Ishikawa (cell line): ENCODE measurements around the gene BRWD1.

ENCODE experiments used
- CEBPB ChIP-seq: IDR thresholded peaks from 2 replicates; pipeline ENCODE4 v1.6.1; 2012
- CREB1 ChIP-seq: IDR thresholded peaks from 2 replicates; pipeline ENCODE4 v1.6.1; 2012; ENCODE audit warnings: low read depth
- EGR1 ChIP-seq: IDR thresholded peaks from 2 replicates; pipeline ENCODE4 v1.6.1; 2012
- EP300 ChIP-seq: IDR thresholded peaks from 2 replicates; pipeline ENCODE4 v1.6.1; 2012; ENCODE audit warnings: borderline replicate concordance
- FOXM1 ChIP-seq: IDR thresholded peaks from 2 replicates; pipeline ENCODE4 v1.6.1; 2012; ENCODE audit warnings: low read depth, borderline replicate concordance
- NFIC ChIP-seq: IDR thresholded peaks from 2 replicates; pipeline ENCODE4 v1.6.1; 2012
- RAD21 ChIP-seq: IDR thresholded peaks from 2 replicates; pipeline ENCODE4 v1.6.1; 2012; ENCODE audit warnings: low read depth
- TAF1 ChIP-seq: IDR thresholded peaks from 2 replicates; pipeline ENCODE4 v1.6.1; 2012; ENCODE audit warnings: low read depth, mild to moderate bottlenecking
- TCF12 ChIP-seq: IDR thresholded peaks from 2 replicates; pipeline ENCODE4 v1.6.1; 2012; ENCODE audit warnings: low read depth
- TEAD4 ChIP-seq: IDR thresholded peaks from 2 replicates; pipeline ENCODE4 v1.6.1; 2012
- YY1 ChIP-seq: IDR thresholded peaks from 2 replicates; pipeline ENCODE4 v1.6.1; 2012; ENCODE audit warnings: low read depth
- ZBTB7A ChIP-seq: IDR thresholded peaks from 2 replicates; pipeline ENCODE4 v1.6.1; 2012; ENCODE audit warnings: low read depth
- TF ChIP-seq, protein P1 (sequence below): IDR thresholded peaks from 2 replicates; pipeline ENCODE4 v1.6.1; 2012
- TF ChIP-seq, protein P2 (sequence below): IDR thresholded peaks from 2 replicates; pipeline ENCODE4 v1.6.1; 2012
- TF ChIP-seq, protein P3 (sequence below): IDR thresholded peaks from 2 replicates; pipeline ENCODE4 v1.6.1; 2012; ENCODE audit warnings: low read depth, mild to moderate bottlenecking

Gene BRWD1

DNA sequence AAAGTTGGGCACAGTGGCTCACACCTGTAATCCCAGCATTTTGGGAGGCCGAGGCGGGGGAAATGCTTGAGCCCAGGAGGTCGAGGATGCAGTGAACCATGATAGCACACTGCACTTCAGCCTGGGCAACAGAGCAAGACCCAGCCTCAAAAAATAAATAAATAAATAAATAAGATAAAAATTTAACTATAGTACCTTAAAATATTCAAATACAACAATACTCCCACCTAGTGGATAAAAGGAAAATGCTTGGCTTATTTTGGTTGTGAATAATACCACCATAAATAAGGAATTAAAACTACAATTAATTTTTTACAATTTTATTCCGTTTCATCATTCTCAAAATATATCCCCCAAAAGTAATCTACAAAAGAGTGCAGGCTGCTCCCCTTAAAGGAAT, 138.3 kb downstream of the BRWD1 start:
- TF ChIP-seq, protein P1, sequence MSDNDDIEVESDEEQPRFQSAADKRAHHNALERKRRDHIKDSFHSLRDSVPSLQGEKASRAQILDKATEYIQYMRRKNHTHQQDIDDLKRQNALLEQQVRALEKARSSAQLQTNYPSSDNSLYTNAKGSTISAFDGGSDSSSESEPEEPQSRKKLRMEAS = no peak
- TF ChIP-seq FOXM1 (no peak), TCF12 (no peak), EGR1 (no peak)

DNA sequence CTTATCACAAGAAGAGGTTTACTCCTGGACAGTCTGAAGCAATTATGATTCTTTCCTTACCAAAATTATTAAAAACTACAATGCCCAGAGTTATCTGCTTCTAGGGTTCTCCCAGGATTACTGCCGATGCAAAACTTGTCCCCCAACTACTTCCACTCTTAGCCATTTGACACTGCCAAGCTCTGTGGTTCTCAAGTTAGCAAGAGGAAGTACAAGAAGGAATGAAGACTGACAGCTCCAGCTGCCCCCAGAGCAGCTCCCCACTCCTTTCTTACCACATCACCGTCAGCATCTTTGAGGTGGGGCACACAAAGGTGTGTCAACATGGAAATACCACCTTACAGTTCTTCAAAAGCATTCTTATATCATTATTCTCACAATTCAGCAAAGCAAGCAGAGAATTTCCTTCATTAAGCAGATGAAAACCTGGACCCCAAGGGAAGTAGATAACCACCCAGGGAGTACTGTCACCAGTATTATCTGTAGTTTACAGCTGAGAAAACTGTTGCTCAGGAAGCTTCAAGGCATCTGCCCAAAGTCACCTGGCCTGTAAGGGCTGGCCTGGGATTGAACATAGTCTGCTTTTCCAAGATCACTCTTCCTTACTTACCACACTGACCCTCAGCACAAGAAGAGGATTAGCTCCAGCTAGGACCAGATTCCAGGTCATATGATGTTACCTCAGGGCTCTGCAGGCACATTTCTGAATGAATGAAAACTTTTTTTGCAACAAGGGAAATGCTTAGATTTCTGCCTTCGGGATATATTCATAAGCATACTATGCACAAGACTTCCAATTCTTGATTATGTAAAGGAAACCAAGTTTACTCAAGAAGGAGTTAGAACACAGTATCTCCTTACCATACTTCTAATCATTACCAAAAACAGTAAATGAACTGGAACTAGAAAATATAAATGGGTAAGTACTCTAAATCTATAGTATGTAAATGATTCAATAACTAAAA, 139.4 kb downstream of the BRWD1 start:
- TF ChIP-seq, protein P1 = no peak
- TF ChIP-seq TAF1 = no peak
- no peak for TF ChIP-seq RAD21
- no peak for TF ChIP-seq CEBPB

GRCh38 chr21:39169906-39170305, 143.5 kb downstream of the BRWD1 start:
- TF ChIP-seq ZBTB7A = no peak

DNA sequence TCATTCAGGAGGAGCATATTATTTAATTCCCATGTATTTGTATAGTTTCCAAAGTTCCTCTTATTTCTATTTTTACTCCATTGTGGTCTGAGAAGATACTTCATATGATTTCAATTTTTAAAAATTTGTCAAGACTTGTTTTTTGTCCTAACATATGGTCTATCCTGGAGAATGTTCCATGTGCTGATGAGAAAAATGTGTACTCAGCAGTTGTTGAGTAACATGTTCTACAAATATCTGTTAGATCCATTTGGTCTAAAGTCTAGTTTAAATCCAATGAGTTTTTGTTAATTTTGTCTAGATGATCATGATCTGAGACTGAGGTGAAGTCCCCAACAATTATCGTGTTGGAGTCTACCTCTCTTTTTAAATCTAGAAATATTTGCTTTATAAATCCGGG, 144.6 kb downstream of the BRWD1 start:
- TF ChIP-seq NFIC = no peak
- TF ChIP-seq TEAD4 = no peak
- no peak for TF ChIP-seq ZBTB7A
- TF ChIP-seq TAF1 = no peak
- no peak for TF ChIP-seq EGR1
- TF ChIP-seq YY1 = no peak
- TF ChIP-seq, protein P2, sequence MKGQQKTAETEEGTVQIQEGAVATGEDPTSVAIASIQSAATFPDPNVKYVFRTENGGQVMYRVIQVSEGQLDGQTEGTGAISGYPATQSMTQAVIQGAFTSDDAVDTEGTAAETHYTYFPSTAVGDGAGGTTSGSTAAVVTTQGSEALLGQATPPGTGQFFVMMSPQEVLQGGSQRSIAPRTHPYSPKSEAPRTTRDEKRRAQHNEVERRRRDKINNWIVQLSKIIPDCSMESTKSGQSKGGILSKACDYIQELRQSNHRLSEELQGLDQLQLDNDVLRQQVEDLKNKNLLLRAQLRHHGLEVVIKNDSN = no peak
- TF ChIP-seq RAD21 = no peak
- TF ChIP-seq, protein P1 = no peak
- no peak for TF ChIP-seq CREB1
- no peak for TF ChIP-seq EP300
- TF ChIP-seq, protein P3, sequence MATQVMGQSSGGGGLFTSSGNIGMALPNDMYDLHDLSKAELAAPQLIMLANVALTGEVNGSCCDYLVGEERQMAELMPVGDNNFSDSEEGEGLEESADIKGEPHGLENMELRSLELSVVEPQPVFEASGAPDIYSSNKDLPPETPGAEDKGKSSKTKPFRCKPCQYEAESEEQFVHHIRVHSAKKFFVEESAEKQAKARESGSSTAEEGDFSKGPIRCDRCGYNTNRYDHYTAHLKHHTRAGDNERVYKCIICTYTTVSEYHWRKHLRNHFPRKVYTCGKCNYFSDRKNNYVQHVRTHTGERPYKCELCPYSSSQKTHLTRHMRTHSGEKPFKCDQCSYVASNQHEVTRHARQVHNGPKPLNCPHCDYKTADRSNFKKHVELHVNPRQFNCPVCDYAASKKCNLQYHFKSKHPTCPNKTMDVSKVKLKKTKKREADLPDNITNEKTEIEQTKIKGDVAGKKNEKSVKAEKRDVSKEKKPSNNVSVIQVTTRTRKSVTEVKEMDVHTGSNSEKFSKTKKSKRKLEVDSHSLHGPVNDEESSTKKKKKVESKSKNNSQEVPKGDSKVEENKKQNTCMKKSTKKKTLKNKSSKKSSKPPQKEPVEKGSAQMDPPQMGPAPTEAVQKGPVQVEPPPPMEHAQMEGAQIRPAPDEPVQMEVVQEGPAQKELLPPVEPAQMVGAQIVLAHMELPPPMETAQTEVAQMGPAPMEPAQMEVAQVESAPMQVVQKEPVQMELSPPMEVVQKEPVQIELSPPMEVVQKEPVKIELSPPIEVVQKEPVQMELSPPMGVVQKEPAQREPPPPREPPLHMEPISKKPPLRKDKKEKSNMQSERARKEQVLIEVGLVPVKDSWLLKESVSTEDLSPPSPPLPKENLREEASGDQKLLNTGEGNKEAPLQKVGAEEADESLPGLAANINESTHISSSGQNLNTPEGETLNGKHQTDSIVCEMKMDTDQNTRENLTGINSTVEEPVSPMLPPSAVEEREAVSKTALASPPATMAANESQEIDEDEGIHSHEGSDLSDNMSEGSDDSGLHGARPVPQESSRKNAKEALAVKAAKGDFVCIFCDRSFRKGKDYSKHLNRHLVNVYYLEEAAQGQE = no peak
- no peak for TF ChIP-seq FOXM1
- TF ChIP-seq CEBPB = no peak
- no peak for TF ChIP-seq TCF12

- no peak for TF ChIP-seq TCF12
- TF ChIP-seq NFIC = no peak
- no peak for TF ChIP-seq TAF1
- TF ChIP-seq EGR1 = no peak
- TF ChIP-seq, protein P3 = no peak
- TF ChIP-seq FOXM1 = no peak
- no peak for TF ChIP-seq ZBTB7A
- no peak for TF ChIP-seq CREB1
- no peak for TF ChIP-seq RAD21
- TF ChIP-seq, protein P2 = no peak
- TF ChIP-seq YY1 = no peak
- no peak for TF ChIP-seq TEAD4
- TF ChIP-seq, protein P1 = no peak
- no peak for TF ChIP-seq EP300
- TF ChIP-seq CEBPB = no peak
Measured at GRCh38 chr21:39164523-39164922, 148.9 kb downstream of the BRWD1 start.

GRCh38 chr21:39161064-39161463, 152.4 kb downstream of the BRWD1 start:
- TF ChIP-seq CREB1 (no peak), FOXM1 (no peak), TCF12 (no peak), RAD21 (no peak), YY1 (no peak), TEAD4 (no peak), NFIC (no peak), CEBPB (no peak), ZBTB7A (no peak), TAF1 (no peak), EGR1 (no peak)
- TF ChIP-seq, protein P3 = no peak
- TF ChIP-seq, protein P1 = no peak
